22Rv1 (cell line): ENCODE measurements around the gene DMAC2L.
"Not testable (repeated sequence)": the region's sequence is repeated elsewhere in the genome, so short reads cannot be mapped to it uniquely, and the experiment has no call there.

Source experiments
- H3K27ac ChIP-seq: fragments of 450-650 bp; 2 replicates; pipeline ENCODE4 v1.5.1; 2017
- ZFX ChIP-seq: fragments of 450-650 bp; IDR thresholded peaks from 2 replicates; pipeline ENCODE4 v1.6.1; 2017; ENCODE audit warnings: antibody characterized with exemption, borderline replicate concordance
- TF ChIP-seq, protein P1 (sequence below): fragments of 450-650 bp; IDR thresholded peaks from 2 replicates; pipeline ENCODE4 v1.5.1; 2017; ENCODE audit warnings: mild to moderate bottlenecking

Gene DMAC2L

DNA sequence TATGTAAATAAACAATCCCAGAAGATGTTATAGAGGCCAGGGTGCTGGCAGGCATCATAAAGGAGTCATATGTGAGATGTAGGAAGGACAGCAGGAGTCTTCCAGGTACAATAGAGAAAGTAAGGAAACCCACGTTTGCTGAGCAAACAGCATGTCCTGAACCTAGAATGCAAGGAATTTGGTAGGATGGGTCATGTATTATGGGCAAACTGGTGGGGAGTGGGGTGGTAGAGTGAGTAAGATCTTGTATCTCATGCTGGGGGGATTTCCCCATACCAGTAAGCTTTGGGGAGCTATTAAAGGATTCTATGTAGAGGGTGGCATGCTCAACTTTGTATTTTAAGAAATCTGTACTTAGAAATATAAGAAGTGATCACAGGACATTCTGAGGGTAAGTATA is 43.6 kb downstream of the DMAC2L start:
- no peak overlapping the region for H3K27ac ChIP-seq
- TF ChIP-seq, protein P1, sequence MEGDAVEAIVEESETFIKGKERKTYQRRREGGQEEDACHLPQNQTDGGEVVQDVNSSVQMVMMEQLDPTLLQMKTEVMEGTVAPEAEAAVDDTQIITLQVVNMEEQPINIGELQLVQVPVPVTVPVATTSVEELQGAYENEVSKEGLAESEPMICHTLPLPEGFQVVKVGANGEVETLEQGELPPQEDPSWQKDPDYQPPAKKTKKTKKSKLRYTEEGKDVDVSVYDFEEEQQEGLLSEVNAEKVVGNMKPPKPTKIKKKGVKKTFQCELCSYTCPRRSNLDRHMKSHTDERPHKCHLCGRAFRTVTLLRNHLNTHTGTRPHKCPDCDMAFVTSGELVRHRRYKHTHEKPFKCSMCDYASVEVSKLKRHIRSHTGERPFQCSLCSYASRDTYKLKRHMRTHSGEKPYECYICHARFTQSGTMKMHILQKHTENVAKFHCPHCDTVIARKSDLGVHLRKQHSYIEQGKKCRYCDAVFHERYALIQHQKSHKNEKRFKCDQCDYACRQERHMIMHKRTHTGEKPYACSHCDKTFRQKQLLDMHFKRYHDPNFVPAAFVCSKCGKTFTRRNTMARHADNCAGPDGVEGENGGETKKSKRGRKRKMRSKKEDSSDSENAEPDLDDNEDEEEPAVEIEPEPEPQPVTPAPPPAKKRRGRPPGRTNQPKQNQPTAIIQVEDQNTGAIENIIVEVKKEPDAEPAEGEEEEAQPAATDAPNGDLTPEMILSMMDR, result no peak
- TF ChIP-seq ZFX, result no peak

DNA sequence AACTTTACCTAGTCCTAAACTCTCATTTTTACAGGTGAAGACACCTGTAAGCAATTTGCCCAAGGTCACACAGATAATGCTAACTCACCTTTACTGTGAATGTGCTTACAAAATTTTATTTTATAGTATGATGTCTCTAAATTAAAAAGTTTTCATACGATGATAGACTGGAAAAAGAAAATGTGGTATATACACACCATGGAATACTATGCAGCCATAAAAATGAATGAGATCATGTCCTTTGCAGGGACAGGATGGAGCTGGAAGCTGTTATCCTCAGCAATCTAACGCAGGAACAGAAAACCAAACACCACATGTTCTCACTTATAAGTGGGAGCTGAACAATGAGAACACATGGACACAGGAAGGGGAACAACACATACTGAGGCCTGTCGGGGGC is 44.2 kb downstream of the DMAC2L start:
- H3K27ac ChIP-seq, result not testable (repeated sequence)

DNA sequence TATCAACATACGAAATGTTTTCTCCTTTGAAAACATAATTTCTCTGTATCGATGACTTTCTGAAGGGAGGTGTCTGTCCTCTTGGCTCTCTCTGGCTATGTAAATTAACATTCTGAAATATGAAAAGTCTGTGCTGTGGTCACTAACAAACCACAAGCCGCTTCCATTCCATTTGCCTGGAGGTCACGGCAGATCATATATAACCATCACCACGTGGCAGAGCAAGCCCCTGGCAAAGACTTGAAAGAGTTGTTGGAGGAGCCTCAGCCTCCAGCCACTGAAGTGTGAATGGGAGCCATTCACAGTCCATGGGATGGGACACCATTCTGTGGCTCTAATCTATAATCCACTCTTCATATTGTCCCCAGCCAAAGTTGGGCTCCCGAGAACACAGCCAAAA is 45.0 kb downstream of the DMAC2L start:
- TF ChIP-seq ZFX, result no peak
- TF ChIP-seq, protein P1, result no peak
- no peak overlapping the region for H3K27ac ChIP-seq

DNA sequence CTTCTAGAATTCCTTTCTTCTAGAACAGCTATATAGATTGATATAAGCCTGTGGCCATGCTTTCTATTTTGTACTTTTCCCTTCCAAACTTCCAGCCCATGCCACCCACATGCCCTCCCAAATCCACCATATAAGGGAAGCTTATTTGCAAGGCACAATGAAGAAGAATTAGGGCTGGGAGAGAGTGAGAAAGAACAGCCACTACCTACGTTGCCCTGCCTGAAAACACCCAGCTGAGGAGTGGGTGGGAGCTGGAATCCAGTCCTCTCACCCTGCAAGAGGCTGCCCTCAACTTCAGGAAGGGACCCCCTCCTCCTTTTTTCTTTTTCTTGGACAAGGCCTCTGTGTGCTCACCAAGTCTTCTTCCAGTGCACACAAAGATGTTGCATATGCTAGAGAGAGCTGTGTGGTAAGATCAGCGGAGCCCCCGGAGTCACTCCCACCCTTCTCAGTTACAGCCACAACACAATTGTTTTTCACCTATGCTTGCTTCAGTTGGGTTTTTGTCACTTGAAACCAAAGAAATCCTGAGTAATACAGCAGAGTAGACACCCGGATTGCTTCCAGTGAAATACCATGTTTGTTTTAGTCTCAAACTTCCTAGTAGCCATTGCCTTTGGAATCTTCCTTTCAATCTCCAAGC is 45.8 kb downstream of the DMAC2L start:
- no peak for TF ChIP-seq ZFX
- TF ChIP-seq, protein P1, result no peak
- no peak overlapping the region for H3K27ac ChIP-seq

DNA sequence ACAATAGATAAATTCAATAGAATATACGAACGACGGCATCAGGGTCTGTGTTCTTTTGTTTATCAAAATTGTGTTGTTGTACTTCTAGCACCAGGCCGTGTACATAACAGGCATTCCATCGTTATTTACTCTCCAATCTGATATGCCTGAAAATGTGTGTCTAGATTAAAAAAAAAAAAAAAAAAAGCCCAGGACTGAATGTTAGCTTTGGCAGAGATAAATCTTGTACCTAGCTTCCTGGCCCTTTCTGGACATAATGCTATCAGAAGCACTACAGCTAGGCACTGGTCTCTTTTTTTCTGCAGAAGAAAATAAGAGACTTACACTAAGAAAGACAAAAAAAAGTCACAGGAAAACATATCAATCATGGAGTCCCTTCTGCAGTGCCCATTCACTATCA is 47.5 kb downstream of the DMAC2L start:
- TF ChIP-seq, protein P1, result no peak
- no peak for TF ChIP-seq ZFX
- H3K27ac ChIP-seq, result no peak overlapping the region

DNA sequence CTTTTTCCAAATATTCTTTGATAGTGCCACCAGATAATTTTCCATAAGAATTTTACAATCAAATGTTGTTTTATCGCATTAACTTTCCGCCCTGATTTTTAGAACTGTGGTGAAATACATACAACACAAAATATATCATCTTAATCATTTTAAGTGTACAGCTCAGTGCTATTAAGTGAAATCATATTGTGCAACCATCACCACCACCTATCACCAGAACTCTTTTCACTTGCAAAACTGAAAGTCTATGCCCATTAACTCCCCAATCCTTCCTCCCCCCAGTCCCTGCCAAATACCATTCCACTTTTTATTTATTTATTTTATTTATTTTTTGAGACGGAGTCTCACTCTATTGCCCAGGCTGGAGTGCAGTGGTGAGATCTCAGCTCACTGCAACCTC is 48.0 kb downstream of the DMAC2L start:
- no peak overlapping the region for H3K27ac ChIP-seq
- TF ChIP-seq, protein P1, result no peak
- no peak for TF ChIP-seq ZFX

DNA sequence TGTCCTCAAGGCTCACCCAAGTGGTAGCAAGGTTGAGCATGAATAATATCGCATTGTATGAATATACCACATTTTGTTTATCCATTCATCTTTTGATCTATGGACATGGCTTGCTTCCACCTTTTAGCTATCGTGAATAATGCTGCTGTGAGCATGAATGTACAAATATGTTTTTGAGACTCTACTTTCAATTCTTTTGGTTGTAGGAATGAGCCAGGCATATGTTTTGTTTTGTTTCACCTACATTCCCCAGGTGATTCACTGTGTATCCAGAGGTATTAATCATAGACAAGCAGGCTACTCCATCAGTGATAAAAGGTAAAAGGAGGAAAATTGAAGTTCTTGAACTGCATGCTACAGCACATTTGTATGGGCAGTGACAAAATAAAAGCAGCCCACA is 48.7 kb downstream of the DMAC2L start:
- no peak overlapping the region for H3K27ac ChIP-seq
- TF ChIP-seq, protein P1, result no peak
- no peak for TF ChIP-seq ZFX

DNA sequence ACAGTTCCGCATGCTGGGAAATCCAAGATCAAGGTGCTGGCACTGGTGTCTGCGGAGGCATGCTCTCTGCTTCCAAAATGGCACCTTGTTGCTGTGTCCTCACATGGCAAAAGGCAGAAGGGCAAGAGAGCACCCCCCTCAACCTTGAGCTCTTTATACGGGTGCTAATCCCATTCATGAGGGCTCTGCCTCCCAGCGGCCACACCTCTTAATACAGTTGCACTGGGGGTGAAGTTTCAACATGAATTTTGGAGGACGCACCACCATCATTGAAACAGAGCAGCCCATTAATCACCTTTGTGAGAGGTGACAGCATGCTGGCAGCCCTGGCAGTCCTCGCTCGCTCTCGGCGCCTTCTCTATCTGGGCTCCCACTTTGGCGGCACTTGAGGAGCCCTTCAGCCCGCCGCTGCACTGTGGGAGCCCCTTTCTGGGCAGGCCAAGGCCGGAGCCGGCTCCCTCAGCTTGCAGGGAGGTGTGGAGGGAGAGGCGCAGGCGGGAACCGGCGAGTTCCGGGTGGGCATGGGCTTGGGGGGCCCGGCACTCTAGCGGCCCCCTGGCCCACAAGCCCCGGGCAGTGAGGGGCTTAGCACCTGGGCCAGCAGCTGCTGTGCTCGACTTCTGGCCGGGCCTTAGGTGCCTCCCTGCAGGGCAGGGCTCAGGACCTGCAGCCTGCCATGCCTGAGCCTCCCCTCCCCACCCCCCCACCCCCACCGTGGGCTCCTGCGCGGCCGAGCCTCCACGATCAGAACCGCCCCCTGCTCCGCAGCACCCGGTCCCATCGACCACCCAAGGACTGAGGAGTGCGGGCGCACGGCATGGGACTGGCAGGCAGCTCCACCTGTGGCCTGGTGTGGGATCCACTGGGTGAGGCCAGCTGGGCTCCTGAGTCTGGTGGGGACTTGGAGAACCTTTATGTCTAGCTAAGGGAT is 49.6 kb downstream of the DMAC2L start:
- not testable (repeated sequence) for H3K27ac ChIP-seq
